HG02763 (cell line): ENCODE measurements around the gene SHROOM3.

Experiments used
- ATAC-seq: cut with Tn5 transposase; IDR thresholded peaks from one replicate; pipeline ENCODE4 v1.9.1; 2021; ENCODE audit warnings: mild to moderate bottlenecking, moderate library complexity; ENCODE audit not compliant: unreplicated experiment

SHROOM3 gene

GRCh38 chr4:76535603-76536372 is 100.8 kb downstream of the SHROOM3 start:
- ATAC-seq: no peak

- ATAC-seq: no peak
Measured at GRCh38 chr4:76536373-76536689, 101.3 kb downstream of the SHROOM3 start.

- no peak for ATAC-seq
Measured at GRCh38 chr4:76538296-76538695, 103.3 kb downstream of the SHROOM3 start.

- no peak for ATAC-seq
Measured at GRCh38 chr4:76539979-76540378, 105.0 kb downstream of the SHROOM3 start.

- no peak for ATAC-seq
Measured at GRCh38 chr4:76540486-76540885, 105.5 kb downstream of the SHROOM3 start.

GRCh38 chr4:76543378-76543777 is 108.3 kb downstream of the SHROOM3 start:
- ATAC-seq: no peak

GRCh38 chr4:76544725-76545124 is 109.7 kb downstream of the SHROOM3 start:
- ATAC-seq: no peak

- no peak for ATAC-seq
Measured at GRCh38 chr4:76545226-76545884, 110.3 kb downstream of the SHROOM3 start.

- no peak for ATAC-seq
Measured at GRCh38 chr4:76546327-76546726, 111.3 kb downstream of the SHROOM3 start.

GRCh38 chr4:76546759-76547742 is 112.0 kb downstream of the SHROOM3 start:
- ATAC-seq: no peak

GRCh38 chr4:76548704-76549103 is 113.7 kb downstream of the SHROOM3 start:
- no peak for ATAC-seq

GRCh38 chr4:76549765-76550164 is 114.7 kb downstream of the SHROOM3 start:
- no peak for ATAC-seq

GRCh38 chr4:76550966-76551780 is 116.1 kb downstream of the SHROOM3 start:
- ATAC-seq: no peak

GRCh38 chr4:76554630-76555029 is 119.6 kb downstream of the SHROOM3 start:
- ATAC-seq: no peak

- ATAC-seq: no peak
Measured at GRCh38 chr4:76556452-76556851, 121.4 kb downstream of the SHROOM3 start.

- ATAC-seq: no peak
Measured at GRCh38 chr4:76558396-76559235, 123.6 kb downstream of the SHROOM3 start.

- no peak for ATAC-seq
Measured at GRCh38 chr4:76559236-76560071, 124.4 kb downstream of the SHROOM3 start.

- no peak for ATAC-seq
Measured at GRCh38 chr4:76562161-76562560, 127.1 kb downstream of the SHROOM3 start.
